NCI-H510A (cell line): ENCODE data around the gene HIVEP2.

Source experiments
- DNase-seq: peaks from one replicate; lab custom pipeline; 2025; lab: John Stamatoyannopoulos, UW

HIVEP2 gene

GRCh38 chr6:142914937-142915697, 29.9 kb downstream of the HIVEP2 start:
- no peak for DNase-seq

- DNase-seq: no peak
These were observed 30.6 kb downstream of the HIVEP2 start for GRCh38 chr6:142914369-142914768.

DNA sequence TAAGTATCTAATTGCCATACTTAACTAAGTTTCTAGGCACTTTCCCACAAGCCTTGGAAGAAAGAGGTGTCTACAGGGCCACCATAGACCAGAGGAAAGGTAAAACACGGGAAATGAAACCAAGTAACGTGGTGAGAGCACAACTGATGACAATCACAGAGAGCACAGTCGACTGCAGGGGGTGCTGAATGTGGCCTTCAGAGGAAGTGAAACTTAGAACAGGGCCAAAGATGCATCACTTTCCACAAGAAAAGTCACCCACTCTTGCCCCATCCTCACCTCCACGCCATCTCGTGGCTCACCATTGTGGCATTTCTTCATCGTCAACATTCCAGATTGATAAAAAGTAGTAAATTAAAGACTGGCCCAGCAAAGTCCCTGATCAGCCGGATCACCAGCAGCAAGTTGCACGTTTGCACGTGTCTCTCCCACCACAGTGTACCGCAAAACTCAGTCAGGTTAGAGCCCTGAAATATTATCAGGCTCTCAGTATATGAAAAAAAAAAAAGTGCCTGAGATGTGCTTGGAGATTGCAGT, 31.4 kb downstream of the HIVEP2 start:
- DNase-seq: no peak

- DNase-seq: no peak
These were observed 31.9 kb downstream of the HIVEP2 start for GRCh38 chr6:142913036-142913510.

- no peak for DNase-seq
These were observed 32.9 kb downstream of the HIVEP2 start for GRCh38 chr6:142912125-142912524.

GRCh38 chr6:142911430-142911829, 33.5 kb downstream of the HIVEP2 start:
- no peak for DNase-seq

GRCh38 chr6:142909686-142910085, 35.3 kb downstream of the HIVEP2 start:
- DNase-seq: no peak

GRCh38 chr6:142908235-142908634, 36.7 kb downstream of the HIVEP2 start:
- DNase-seq: no peak

GRCh38 chr6:142907544-142907943, 37.4 kb downstream of the HIVEP2 start:
- no peak for DNase-seq

- DNase-seq: no peak
These were observed 38.0 kb downstream of the HIVEP2 start for GRCh38 chr6:142906945-142907470.

DNA sequence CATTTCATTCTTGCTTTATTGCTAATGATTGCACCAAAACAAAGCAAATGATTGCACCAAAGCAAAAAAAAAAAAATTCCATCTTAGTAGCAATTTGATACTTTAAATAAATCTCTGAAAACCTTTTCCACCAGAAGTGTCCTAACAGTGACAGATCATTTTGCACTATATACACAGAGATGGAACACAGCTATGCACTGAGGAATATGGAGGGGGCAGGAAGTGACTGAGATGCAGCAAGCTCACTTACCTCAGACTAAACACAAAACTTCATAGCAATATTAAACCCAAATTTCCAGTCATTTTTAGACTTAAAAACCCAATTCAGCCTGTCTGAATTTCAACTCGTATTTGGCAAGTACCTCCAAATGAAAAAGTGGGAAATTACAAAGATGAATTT, 41.2 kb downstream of the HIVEP2 start:
- DNase-seq: no peak

DNA sequence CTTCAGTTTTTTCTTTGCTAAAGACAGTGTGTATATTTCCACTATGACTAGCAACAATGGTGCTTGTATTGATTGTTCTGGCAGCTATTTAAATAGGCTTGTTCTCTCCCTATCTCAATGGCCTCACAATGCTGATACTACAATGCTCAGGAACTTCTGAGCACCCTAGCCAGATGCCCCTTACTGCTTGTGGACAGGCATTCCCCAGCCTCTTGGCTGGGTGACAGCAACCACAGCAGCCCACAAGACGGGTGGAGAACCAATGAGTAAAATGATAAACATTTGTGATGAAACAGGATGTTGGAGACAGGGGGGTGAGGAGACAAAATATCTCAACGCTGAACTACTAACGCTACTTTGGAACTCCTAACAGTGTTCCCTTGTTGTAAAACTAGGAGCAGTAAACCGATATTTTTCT, 42.3 kb downstream of the HIVEP2 start:
- DNase-seq: no peak

DNA sequence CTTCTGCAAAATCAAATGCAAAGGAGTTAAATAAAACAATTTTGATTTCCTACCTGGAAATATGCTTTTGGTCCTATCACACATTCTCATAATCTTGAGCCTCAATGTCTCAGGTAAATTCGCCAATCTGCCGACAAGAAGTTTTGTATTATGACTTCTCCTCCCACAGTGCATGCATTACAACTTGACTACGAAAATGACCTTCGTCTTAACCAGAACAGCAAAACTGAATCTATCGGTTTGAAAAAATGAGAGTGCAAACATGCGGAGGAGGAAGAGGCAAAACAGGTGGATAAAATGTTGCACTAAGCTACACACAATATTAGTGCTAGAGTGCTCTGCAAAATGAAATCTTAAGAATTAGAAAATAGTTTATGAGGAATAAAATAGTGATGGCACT, 43.4 kb downstream of the HIVEP2 start:
- DNase-seq: no peak

GRCh38 chr6:142900227-142900971, 44.6 kb downstream of the HIVEP2 start:
- no peak for DNase-seq

DNA sequence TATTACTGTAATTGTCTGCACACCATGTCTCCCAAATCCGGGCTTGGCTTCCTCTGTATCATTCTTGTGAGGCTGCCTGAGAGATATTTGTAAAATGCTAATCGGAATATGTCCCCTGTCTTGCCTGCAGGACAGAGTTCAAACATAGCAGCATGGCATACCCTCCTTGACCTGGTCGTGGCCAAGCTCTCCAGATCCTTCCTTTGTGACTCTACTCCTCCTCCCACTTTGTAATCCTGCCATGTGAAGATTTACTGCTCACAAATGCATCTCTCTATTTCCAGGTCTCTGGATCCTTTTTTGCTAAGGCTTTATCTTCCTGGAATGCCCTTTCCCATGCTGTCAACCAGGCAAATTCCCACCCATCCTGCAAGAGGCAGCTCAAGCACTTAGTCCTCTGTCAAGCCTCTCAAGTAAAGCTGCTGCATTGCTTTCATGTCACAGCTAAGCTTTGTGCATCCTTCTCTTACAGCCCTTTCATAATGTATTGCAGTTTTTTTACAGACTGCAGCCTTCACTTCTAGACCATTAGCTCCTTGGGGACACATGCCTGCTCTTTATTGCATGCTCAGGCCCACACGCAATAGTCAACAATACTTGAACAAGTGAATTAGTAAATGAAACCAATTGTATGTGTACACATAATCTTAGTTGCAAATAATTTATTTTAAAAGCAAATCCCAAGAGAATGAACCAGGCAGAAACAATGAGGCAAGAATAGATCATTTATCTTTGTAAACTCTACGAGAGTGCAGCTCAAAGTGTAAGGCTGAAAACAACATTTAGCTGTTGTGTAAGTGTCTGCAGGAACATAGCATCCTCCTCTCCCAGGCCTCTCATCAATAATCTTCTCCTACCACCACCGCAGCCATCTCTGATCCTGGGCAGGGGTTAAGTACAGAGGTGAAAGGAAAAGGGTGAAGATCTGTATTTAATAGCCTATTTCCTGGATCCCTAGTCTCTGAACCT, 45.8 kb downstream of the HIVEP2 start:
- no peak for DNase-seq

GRCh38 chr6:142897659-142898058, 47.3 kb downstream of the HIVEP2 start:
- no peak for DNase-seq

GRCh38 chr6:142896732-142897131, 48.2 kb downstream of the HIVEP2 start:
- no peak for DNase-seq

DNA sequence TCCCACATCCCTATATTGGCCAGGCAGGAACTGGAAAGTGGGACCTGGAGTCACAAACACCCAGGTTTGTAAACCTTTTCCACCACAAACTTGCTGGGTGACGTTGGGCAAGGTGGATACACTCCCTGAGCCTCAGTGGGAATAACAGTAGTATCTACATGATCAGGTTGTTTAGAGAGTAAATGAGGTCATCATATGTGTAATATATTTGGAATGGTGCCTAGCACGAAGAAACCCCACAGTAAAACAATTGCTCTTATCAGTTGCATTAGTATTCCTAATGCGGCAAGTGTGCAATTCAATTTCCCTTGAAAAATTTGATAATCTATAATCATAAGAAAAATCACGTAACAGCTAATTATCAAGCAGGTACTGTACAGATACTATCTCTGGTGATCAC, 51.9 kb downstream of the HIVEP2 start:
- no peak for DNase-seq

- DNase-seq: no peak
These were observed 52.5 kb downstream of the HIVEP2 start for GRCh38 chr6:142892254-142893021.

DNA sequence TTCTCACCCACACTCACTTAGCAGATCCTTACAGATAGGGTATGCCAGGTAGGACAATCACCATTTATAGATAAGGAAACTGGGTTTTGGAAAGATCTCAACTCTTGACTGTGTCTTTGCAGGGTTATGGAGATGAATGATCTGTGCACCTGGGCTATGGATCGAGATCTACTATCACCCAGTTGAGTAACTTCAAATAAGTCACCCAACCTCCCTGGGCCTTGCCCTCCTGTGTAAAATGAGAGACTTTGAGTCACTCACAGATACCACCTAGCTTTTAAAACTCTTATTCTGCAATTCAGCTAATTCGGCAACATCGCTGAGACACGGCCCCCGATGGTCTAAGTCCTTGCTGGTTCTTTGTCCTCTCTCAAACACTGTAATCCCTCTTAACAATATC, 53.5 kb downstream of the HIVEP2 start:
- DNase-seq: no peak

- no peak for DNase-seq
These were observed 56.5 kb downstream of the HIVEP2 start for GRCh38 chr6:142888456-142888855.
